HepG2 (cell line): ENCODE measurements around the gene CSNK2A1. TPM values are rescaled to one million over a fixed set of nuclear protein-coding genes. Genes with fewer than 3 reads are reported as not detected.

Experiments
- BRF2 ChIP-seq: sonication (generic); formaldehyde crosslinking; IDR thresholded peaks from 2 replicates; pipeline ENCODE4 v1.8.1; 2022; ENCODE audit warnings: mild to moderate bottlenecking, missing genetic modification reagents
- CBX5 ChIP-seq: sonication (generic); formaldehyde crosslinking; IDR thresholded peaks from 2 replicates; pipeline ENCODE4 v1.4.0; 2020; ENCODE audit warnings: missing genetic modification reagents, borderline replicate concordance
- CEBPZ ChIP-seq: IDR thresholded peaks from 2 replicates; pipeline ENCODE4 v1.6.1; 2012; ENCODE audit warnings: low read length, improper control_type of control experiment
- EEA1 ChIP-seq: sonication (generic); formaldehyde crosslinking; IDR thresholded peaks from 2 replicates; pipeline ENCODE4 v1.5.1; 2020; ENCODE audit warnings: mild to moderate bottlenecking, missing genetic modification reagents, borderline replicate concordance
- FOXP1 ChIP-seq, 2 experiments: fragments of 450-650 bp in 1 of 2; IDR thresholded peaks; 2 replicates each; pipeline ENCODE4 v1.6.1; 2017 to 2018; ENCODE audit warnings: antibody characterized with exemption in 1 of 2
- GMEB1 ChIP-seq: sonication (generic); formaldehyde crosslinking; IDR thresholded peaks from 2 replicates; pipeline ENCODE4 v1.5.1; 2020; ENCODE audit warnings: missing genetic modification reagents, mild to moderate bottlenecking, borderline replicate concordance
- HNRNPLL ChIP-seq: fragments of 200-400 bp; formaldehyde crosslinking; IDR thresholded peaks from 2 replicates; pipeline ENCODE4 v1.6.1; 2017; ENCODE audit warnings: mild to moderate bottlenecking, low read depth, low read length; ENCODE audit not compliant: poor library complexity, severe bottlenecking
- PITX1 ChIP-seq: sonication (generic); formaldehyde crosslinking; IDR thresholded peaks from 2 replicates; pipeline ENCODE4 v1.5.1; 2020; ENCODE audit warnings: mild to moderate bottlenecking, missing genetic modification reagents
- POGK ChIP-seq: sonication (generic); formaldehyde crosslinking; conservative IDR thresholded peaks from 2 replicates; pipeline ENCODE4 v1.8.0; 2022; ENCODE audit warnings: mild to moderate bottlenecking, moderate library complexity, missing genetic modification reagents
- RNF2 ChIP-seq: fragments of 450-650 bp; conservative IDR thresholded peaks from 2 replicates; pipeline ENCODE4 v1.6.1; 2016; ENCODE audit warnings: low read depth
- ZC3H13 ChIP-seq: sonication (generic); formaldehyde crosslinking; IDR thresholded peaks from 2 replicates; pipeline ENCODE4 v1.8.1; 2023; ENCODE audit warnings: mild to moderate bottlenecking, missing genetic modification reagents, moderate library complexity
- ZFP36 ChIP-seq: fragments of 150-350 bp; IDR thresholded peaks from 2 replicates; pipeline ENCODE4 v1.6.1; 2018; ENCODE audit warnings: borderline replicate concordance, low read length, low read depth; ENCODE audit not compliant: partially characterized antibody
- ZNF280D ChIP-seq: sonication (generic); formaldehyde crosslinking; IDR thresholded peaks from 2 replicates; pipeline ENCODE4 v1.5.1; 2020; ENCODE audit warnings: mild to moderate bottlenecking, missing genetic modification reagents
- ZNF792 ChIP-seq: IDR thresholded peaks from 2 replicates; pipeline ENCODE4 v1.6.1; 2016
- polyA plus RNA-seq, 8 experiments: library from polyadenylated mRNA; depleted of rRNA in 3 of 8; stranded (reverse) in 7 of 8; unstranded in 1 of 8; fragments of >200 nt; fragmentation: Illumina TruSeq in 4 of 8; extraction: Trizol in 4 of 8; gene quantifications; 2 replicates each; pipeline versions ENCODE4 v1.2.1 to v1.2.3, GENCODE V29; 2011 to 2016; ENCODE audit warnings: low read depth in 4 of 8, missing spikeins in 1 of 8, mixed read lengths in 1 of 8; ENCODE audit not compliant: insufficient read depth in 1 of 8
- total RNA-seq, 5 experiments: library from RNA; depleted of rRNA; stranded (reverse); fragments of >200 nt; fragmentation: Illumina TruSeq; extraction: Trizol; gene quantifications; 2 replicates each; pipeline ENCODE4 v1.2.3, GENCODE V29; 2016; ENCODE audit warnings: low read depth in 1 of 5

Gene CSNK2A1
- total and polyA plus RNA-seq, 2 of the 13 experiments (the other 11 are each of a cell fraction or from before 2014, with no cell fraction given): 153 to 231 TPM

GRCh38 chr20:472137-472846 lies 71.3 kb downstream of the CSNK2A1 start (continued):
- TF ChIP-seq CEBPZ (peak; percentile 52; the same call in 1 of the 2 replicates), POGK (CRISPR knock-in tag) (no peak), ZFP36 (no peak), EEA1 (CRISPR knock-in tag) (no peak), RNF2 (no peak), PITX1 (CRISPR knock-in tag) (0 out of 2 replicates have a peak, but pooled peaks have one; percentile 30), ZC3H13 (CRISPR knock-in tag) (0 out of 2 replicates have a peak, but pooled peaks have one; percentile 23), FOXP1 (IDR thresholded peaks at IDR 0.05) (peak; percentile 12; the same call in 1 of the 2 replicates), FOXP1 (CRISPR knock-in tag; IDR thresholded peaks at IDR 0.05) (peak; percentile 93), ZNF792 (CRISPR knock-in tag) (no peak), HNRNPLL (no peak), ZNF280D (CRISPR knock-in tag) (peak; percentile 99), BRF2 (0 out of 2 replicates have a peak, but pooled peaks have one; percentile 14), CBX5 (CRISPR knock-in tag) (peak; percentile 42; the same call in 1 of the 2 replicates), GMEB1 (CRISPR knock-in tag) (peak; percentile 29; the same call in 1 of the 2 replicates)
